Measurements from ENCODE around the gene IFNGR1. TPM values are rescaled to one million over a fixed set of nuclear protein-coding genes. Genes with fewer than 3 reads are reported as not detected.

IFNGR1 gene
- total RNA-seq, 1 experiment from 2014 or later = 23.4 TPM

DNA sequence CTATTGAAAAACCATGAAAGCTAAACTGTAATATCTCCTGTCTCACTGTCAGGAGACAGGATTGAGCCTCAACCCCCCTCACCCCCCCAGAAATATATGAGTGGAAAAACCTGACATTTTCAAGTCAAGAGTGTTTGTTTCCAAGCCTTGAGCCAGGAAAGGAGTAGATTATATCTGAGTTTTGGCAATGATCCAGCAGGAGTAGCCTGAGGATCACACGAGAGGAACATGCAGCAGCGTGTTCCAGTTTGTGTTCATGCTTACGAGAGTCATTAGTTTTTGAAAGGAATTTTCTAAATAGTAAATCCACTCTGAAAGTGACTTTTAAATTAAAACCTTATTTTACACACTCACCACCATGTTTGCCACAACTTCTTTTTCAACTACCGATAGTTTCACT lies 61.6 kb downstream of the IFNGR1 start:
- CTCF ChIA-PET = no interaction called here

DNA sequence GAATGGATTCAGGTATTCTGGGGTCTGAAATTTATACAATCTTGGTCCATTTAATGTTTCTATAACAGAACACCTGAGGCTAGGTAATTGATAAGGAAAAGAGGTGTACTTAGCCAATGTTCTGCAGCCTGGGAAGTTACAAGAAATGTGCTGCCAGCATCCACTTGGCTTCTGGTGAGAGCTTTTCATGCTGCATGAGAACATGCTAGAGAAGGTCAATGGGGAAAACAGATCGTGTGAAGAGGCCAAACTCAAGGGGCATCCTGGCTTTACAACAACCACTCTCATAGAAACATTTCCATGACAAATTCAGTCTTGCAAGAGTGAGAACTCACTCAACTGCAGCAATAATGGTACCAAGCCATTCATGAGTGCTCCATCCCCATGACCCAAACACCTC lies 62.5 kb downstream of the IFNGR1 start:
- ChIA-PET CTCF (no interaction called here), POLR2A (no interaction called here)
- in situ Hi-C loops (cut with HindIII; ENCODE audit: low pct_unique_long_range_greater_than_20kb, low sequenced_read_pairs) = no loop called here
- intact Hi-C loops (cut with micrococcal nuclease; ENCODE audit: unreplicated experiment) = no loop called here
- Histone ChIP-seq H3K4me1 (ENCODE audit: control insufficient read depth, insufficient read depth, low read length) (no peaks in the 10 kb centered on the region), H3K27me3 (ENCODE audit: control insufficient read depth, insufficient read depth, low read length) (0 out of 2 replicates have a peak, but pooled peaks cover 2% of the 10 kb centered on the region), H3K4me3 (ENCODE audit: low read depth in 2 of 2, low read length in 2 of 2) (no peak overlapping the region), H3K27ac (ENCODE audit: low read length) (no peak overlapping the region), H3K9me3 (ENCODE audit: control insufficient read depth, insufficient read depth, low read depth, low read length) (no peaks in the 10 kb centered on the region), H3K36me3 (ENCODE audit: control insufficient read depth, insufficient read depth, low read length) (no peaks in the 10 kb centered on the region)
- ATAC-seq = no peak
- TF ChIP-seq POLR2AphosphoS5 (IDR thresholded peaks at IDR 0.05; ENCODE audit: low read depth, low read length) (no peak), TCF7L2 (IDR thresholded peaks at IDR 0.05; ENCODE audit: low read depth, low read length) (no peak), SIN3A (IDR thresholded peaks at IDR 0.05; ENCODE audit: borderline replicate concordance, insufficient read depth, low read depth, low read length) (no peak)
- TF ChIP-seq, protein P1, sequence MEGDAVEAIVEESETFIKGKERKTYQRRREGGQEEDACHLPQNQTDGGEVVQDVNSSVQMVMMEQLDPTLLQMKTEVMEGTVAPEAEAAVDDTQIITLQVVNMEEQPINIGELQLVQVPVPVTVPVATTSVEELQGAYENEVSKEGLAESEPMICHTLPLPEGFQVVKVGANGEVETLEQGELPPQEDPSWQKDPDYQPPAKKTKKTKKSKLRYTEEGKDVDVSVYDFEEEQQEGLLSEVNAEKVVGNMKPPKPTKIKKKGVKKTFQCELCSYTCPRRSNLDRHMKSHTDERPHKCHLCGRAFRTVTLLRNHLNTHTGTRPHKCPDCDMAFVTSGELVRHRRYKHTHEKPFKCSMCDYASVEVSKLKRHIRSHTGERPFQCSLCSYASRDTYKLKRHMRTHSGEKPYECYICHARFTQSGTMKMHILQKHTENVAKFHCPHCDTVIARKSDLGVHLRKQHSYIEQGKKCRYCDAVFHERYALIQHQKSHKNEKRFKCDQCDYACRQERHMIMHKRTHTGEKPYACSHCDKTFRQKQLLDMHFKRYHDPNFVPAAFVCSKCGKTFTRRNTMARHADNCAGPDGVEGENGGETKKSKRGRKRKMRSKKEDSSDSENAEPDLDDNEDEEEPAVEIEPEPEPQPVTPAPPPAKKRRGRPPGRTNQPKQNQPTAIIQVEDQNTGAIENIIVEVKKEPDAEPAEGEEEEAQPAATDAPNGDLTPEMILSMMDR (IDR thresholded peaks at IDR 0.05) = no peak
- TF ChIP-seq, protein P2, sequence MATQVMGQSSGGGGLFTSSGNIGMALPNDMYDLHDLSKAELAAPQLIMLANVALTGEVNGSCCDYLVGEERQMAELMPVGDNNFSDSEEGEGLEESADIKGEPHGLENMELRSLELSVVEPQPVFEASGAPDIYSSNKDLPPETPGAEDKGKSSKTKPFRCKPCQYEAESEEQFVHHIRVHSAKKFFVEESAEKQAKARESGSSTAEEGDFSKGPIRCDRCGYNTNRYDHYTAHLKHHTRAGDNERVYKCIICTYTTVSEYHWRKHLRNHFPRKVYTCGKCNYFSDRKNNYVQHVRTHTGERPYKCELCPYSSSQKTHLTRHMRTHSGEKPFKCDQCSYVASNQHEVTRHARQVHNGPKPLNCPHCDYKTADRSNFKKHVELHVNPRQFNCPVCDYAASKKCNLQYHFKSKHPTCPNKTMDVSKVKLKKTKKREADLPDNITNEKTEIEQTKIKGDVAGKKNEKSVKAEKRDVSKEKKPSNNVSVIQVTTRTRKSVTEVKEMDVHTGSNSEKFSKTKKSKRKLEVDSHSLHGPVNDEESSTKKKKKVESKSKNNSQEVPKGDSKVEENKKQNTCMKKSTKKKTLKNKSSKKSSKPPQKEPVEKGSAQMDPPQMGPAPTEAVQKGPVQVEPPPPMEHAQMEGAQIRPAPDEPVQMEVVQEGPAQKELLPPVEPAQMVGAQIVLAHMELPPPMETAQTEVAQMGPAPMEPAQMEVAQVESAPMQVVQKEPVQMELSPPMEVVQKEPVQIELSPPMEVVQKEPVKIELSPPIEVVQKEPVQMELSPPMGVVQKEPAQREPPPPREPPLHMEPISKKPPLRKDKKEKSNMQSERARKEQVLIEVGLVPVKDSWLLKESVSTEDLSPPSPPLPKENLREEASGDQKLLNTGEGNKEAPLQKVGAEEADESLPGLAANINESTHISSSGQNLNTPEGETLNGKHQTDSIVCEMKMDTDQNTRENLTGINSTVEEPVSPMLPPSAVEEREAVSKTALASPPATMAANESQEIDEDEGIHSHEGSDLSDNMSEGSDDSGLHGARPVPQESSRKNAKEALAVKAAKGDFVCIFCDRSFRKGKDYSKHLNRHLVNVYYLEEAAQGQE (IDR thresholded peaks at IDR 0.05; ENCODE audit: insufficient read depth in 1 of 2, low read depth in 2 of 2, low read length in 1 of 2) = no peak
- BruUV-seq (replicated peaks) = no TSS peak
- no peak for DNase-seq (ENCODE audit: low read depth, low spot score)

More for the DNA sequence above, 61.6 kb downstream of the IFNGR1 start:
- 0 out of 2 replicates have a peak, but pooled peaks cover 2% of the 10 kb centered on the region for H3K27me3 ChIP-seq (ENCODE audit: control insufficient read depth, insufficient read depth, low read length)
- no peaks in the 10 kb centered on the region for H3K36me3 ChIP-seq (ENCODE audit: control insufficient read depth, insufficient read depth, low read length)
- BruUV-seq (replicated peaks) = no TSS peak
- in situ Hi-C loops (cut with HindIII; ENCODE audit: low pct_unique_long_range_greater_than_20kb, low sequenced_read_pairs) (no loop called here), intact Hi-C loops (cut with micrococcal nuclease; ENCODE audit: unreplicated experiment) (no loop called here)
- POLR2A ChIA-PET = no interaction called here
- no peak overlapping the region for H3K4me3 ChIP-seq (ENCODE audit: low read depth in 2 of 2, low read length in 2 of 2)
- ATAC-seq = no peak
- no peaks in the 10 kb centered on the region for H3K4me1 ChIP-seq (ENCODE audit: control insufficient read depth, insufficient read depth, low read length)
- TF ChIP-seq SIN3A (IDR thresholded peaks at IDR 0.05; ENCODE audit: borderline replicate concordance, insufficient read depth, low read depth, low read length) = no peak
- no peak for TF ChIP-seq POLR2AphosphoS5 (IDR thresholded peaks at IDR 0.05; ENCODE audit: low read depth, low read length)
- no peak for TF ChIP-seq TCF7L2 (IDR thresholded peaks at IDR 0.05; ENCODE audit: low read depth, low read length)
- TF ChIP-seq, protein P1 (IDR thresholded peaks at IDR 0.05) = no peak
- TF ChIP-seq, protein P2 (IDR thresholded peaks at IDR 0.05; ENCODE audit: insufficient read depth in 1 of 2, low read depth in 2 of 2, low read length in 1 of 2) = no peak
- DNase-seq (ENCODE audit: low read depth, low spot score) = no peak
- H3K9me3 ChIP-seq (ENCODE audit: control insufficient read depth, insufficient read depth, low read depth, low read length) = no peaks in the 10 kb centered on the region
- H3K27ac ChIP-seq (ENCODE audit: low read length) = no peak overlapping the region
